ENCODE measurements around the gene DCLRE1A.
A peak's percentile ranks its signal among the peaks of the same experiment; 100 is the strongest.

The DCLRE1A gene

DNA sequence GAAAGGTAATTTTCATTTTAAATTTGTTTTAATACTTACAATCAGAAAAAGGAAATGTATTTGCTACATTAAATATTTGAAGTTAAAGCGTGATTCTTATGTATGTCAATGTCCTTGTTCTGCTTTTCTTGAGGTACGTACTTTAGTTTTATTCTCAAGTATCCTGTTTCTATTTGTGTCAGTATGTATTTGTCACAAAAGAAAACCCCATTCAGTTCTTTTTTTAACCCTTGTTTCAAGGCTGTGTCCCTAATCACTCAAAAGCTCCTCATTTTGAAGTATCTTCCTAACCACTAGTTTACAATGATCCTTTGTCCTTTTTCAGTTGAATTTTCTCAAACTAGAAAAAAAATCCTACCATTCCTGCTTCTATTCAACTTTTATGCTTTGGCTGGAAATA lies 25.8 kb upstream of the DCLRE1A start:
- Mint-ChIP-seq H3K27ac (no peak overlapping the region), H3K27me3 (ENCODE audit: low read depth, poor library complexity) (no peaks in the 10 kb centered on the region), H3K4me3 (no peak overlapping the region), H3K9me3 (peaks cover 3% of the 10 kb centered on the region), H3K4me1 (no peaks in the 10 kb centered on the region), H3K36me3 (ENCODE audit: low read depth) (peaks cover 77% of the 10 kb centered on the region)
- TF ChIP-seq, protein P1, sequence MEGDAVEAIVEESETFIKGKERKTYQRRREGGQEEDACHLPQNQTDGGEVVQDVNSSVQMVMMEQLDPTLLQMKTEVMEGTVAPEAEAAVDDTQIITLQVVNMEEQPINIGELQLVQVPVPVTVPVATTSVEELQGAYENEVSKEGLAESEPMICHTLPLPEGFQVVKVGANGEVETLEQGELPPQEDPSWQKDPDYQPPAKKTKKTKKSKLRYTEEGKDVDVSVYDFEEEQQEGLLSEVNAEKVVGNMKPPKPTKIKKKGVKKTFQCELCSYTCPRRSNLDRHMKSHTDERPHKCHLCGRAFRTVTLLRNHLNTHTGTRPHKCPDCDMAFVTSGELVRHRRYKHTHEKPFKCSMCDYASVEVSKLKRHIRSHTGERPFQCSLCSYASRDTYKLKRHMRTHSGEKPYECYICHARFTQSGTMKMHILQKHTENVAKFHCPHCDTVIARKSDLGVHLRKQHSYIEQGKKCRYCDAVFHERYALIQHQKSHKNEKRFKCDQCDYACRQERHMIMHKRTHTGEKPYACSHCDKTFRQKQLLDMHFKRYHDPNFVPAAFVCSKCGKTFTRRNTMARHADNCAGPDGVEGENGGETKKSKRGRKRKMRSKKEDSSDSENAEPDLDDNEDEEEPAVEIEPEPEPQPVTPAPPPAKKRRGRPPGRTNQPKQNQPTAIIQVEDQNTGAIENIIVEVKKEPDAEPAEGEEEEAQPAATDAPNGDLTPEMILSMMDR (IDR thresholded peaks at IDR 0.05): no peak
- no peak for DNase-seq

DNA sequence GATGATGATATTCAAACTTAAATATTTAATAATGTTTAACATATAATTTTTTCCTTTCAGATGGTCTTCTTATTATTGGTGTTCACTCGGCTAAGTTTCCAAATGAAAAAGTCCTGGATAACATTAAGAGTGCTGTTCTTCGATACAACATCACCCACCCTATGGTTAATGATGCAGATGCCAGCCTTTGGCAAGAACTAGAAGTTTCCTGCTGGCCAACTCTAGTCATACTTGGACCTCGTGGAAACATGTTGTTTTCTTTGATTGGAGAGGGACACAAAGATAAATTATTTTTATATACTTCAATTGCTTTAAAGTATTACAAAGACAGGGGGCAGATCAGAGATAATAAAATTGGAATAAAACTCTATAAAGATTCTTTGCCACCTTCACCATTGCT lies 22.6 kb upstream of the DCLRE1A start:
- DNase-seq: no peak
- Mint-ChIP-seq H3K27me3 (ENCODE audit: low read depth, poor library complexity) (no peaks in the 10 kb centered on the region), H3K36me3 (ENCODE audit: low read depth) (peaks cover 82% of the 10 kb centered on the region), H3K9me3 (peaks cover 25% of the 10 kb centered on the region), H3K27ac (no peak overlapping the region), H3K4me3 (no peak overlapping the region), H3K4me1 (no peaks in the 10 kb centered on the region)
- TF ChIP-seq, protein P1 (IDR thresholded peaks at IDR 0.05): no peak

DNA sequence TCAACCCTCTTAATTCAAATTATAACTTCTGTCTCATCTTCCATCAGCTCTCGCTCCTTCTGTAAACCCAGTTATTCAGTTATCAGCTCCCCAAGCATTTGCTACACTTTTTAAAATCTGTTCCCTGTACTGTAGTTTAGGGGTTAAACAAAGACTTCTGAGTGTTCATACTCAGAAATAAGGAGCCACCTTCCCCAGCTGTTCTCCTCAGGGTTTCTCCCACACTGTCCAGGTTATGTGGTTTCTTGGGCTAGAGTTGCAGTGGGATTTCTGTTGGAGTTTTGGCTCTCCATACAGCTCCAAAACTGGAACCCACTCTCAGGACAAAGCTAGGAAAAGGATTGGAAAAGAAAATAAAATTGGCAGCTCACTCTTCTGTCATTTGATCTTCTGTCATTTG lies 21.3 kb upstream of the DCLRE1A start:
- Mint-ChIP-seq H3K9me3 (peaks cover 35% of the 10 kb centered on the region), H3K36me3 (ENCODE audit: low read depth) (peaks cover 85% of the 10 kb centered on the region), H3K27ac (no peak overlapping the region), H3K4me1 (no peaks in the 10 kb centered on the region), H3K4me3 (no peak overlapping the region), H3K27me3 (ENCODE audit: low read depth, poor library complexity) (no peaks in the 10 kb centered on the region)
- DNase-seq: no peak
- TF ChIP-seq, protein P1 (IDR thresholded peaks at IDR 0.05): no peak

DNA sequence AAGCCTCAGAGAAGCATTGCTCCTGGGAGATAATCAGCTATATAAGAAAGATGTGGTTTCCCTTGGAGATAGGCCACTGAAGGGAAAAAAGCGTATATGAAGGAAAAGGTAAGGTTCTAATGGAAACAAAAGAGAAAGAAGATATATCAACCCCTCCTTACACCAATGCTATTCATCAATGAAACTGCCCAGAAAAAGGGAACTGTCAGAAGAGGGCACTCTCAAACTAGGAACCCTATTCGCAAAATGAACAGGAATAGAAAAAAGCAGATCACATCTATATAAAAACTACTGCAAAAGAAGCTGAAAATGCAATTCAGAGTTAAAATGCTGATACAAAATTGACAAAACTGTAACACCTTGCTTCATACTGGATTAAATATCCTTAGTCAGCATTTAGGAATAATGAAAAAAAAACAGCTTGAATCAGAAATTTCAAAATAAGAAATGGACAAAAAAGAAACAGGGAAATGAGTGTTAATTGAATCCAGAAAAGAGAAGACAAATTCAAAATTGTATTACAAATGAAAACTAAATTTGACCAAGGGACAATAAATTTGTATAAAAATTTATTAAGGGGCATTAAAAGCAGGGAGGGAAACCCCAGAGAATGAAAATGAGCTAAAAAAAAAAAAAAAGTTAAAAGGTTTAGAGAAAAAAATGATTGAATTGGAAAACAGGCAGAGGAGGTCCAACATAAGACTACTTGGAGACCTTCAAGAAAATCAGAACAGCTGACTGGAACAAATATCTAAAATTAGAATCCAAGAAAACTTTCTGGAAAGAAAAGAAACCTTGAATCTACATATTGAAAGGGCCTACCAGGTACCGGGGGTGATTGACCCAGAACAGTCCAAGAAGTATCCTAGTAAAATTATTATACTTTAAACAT lies 18.5 kb upstream of the DCLRE1A start:
- DNase-seq: no peak
- Mint-ChIP-seq H3K27ac (no peak overlapping the region), H3K27me3 (ENCODE audit: low read depth, poor library complexity) (no peaks in the 10 kb centered on the region), H3K4me1 (no peaks in the 10 kb centered on the region), H3K9me3 (peaks cover 48% of the 10 kb centered on the region), H3K36me3 (ENCODE audit: low read depth) (peaks cover 100% of the 10 kb centered on the region), H3K4me3 (no peak overlapping the region)
- TF ChIP-seq, protein P1 (IDR thresholded peaks at IDR 0.05): no peak

DNA sequence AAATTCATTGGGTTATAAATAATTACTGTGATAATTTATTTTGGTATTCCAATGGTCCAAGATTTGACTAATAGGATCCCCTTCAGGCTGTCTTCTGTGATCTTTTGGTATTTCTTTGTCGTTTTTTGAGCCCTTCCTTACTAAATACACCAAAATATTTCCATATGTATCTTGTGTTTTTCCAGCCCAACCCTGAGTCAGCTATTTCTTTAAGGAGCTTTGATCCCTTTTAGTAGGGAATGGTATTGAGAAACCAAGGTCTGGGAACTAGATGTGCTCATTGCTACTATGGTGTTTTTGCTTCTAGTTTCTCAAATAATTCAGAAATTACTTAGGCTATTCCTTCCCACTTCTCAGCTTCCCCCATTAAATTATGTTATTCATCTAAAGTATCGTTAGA lies 15.9 kb upstream of the DCLRE1A start:
- Mint-ChIP-seq H3K9me3 (peaks cover 48% of the 10 kb centered on the region), H3K36me3 (ENCODE audit: low read depth) (peaks cover 86% of the 10 kb centered on the region), H3K27me3 (ENCODE audit: low read depth, poor library complexity) (no peaks in the 10 kb centered on the region), H3K27ac (no peak overlapping the region), H3K4me1 (no peaks in the 10 kb centered on the region), H3K4me3 (no peak overlapping the region)
- TF ChIP-seq, protein P1 (IDR thresholded peaks at IDR 0.05): no peak
- DNase-seq: no peak

DNA sequence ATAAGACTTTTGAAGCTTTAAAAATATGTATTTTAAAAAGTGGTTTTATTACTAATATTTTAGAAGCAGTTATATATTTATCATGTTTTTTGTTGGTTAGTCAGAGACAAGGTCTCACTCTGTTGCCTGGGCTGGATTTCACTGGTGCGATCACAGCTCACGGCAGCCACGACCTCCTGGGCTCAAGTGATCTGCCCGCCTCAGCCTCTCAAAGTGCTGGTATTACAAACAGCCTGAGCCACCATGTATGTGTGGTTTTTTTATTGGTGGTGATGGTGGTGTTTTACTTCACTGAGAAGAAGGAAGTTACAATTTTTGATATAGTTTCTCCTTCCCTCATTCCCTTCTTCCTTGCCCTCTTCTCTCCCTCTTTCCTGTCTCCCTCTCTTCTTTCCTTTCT lies 14.0 kb upstream of the DCLRE1A start:
- H3K27ac Mint-ChIP-seq: peak overlapping the region; percentile 9
- H3K4me3 Mint-ChIP-seq: no peak overlapping the region
- no peaks in the 10 kb centered on the region for H3K27me3 Mint-ChIP-seq (ENCODE audit: low read depth, poor library complexity)
- H3K36me3 Mint-ChIP-seq (ENCODE audit: low read depth): peaks cover 82% of the 10 kb centered on the region
- DNase-seq: no peak
- TF ChIP-seq, protein P1 (IDR thresholded peaks at IDR 0.05): no peak
- no peaks in the 10 kb centered on the region for H3K4me1 Mint-ChIP-seq
- H3K9me3 Mint-ChIP-seq: peaks cover 42% of the 10 kb centered on the region

Measured in nephron progenitor cell (in vitro differentiated cells).